Prostate gland (tissue), 2 donors: ENCODE measurements around the gene PDSS2. TPM values are rescaled to one million over a fixed set of nuclear protein-coding genes. Genes with fewer than 3 reads are reported as not detected.

ENCODE experiments used
- DNase-seq: peaks from one replicate; pipeline ENCODE4 v3.0.0-alpha.2; 2019; ENCODE audit warnings: low spot score
- H3K27ac ChIP-seq, 2 donors: fragments of 200-600 bp; sonication (generic); 2 replicates each; pipeline ENCODE4 v1.5.1; 2017 to 2019
- H3K27me3 ChIP-seq: fragments of 200-600 bp; sonication (generic); replicated peaks from 2 replicates; pipeline ENCODE4 v1.5.1; 2019; ENCODE audit not compliant: insufficient read depth
- H3K36me3 ChIP-seq, 2 donors: fragments of 200-600 bp; sonication (generic); 1 replicate in 1 of 2; 2 replicates in 1 of 2; pipeline versions ENCODE4 v1.5.1 to v1.8.1; 2017 to 2019
- H3K4me1 ChIP-seq: fragments of 200-600 bp; sonication (generic); replicated peaks from 2 replicates; pipeline ENCODE4 v1.5.1; 2019
- H3K4me3 ChIP-seq, 2 donors: fragments of 200-600 bp; sonication (generic); 2 replicates each; pipeline ENCODE4 v1.5.1; 2017 to 2019
- H3K9me3 ChIP-seq: fragments of 200-600 bp; sonication (generic); 2 replicates; pipeline ENCODE4 v1.5.1; 2017
- POLR2A ChIP-seq: fragments of 450-650 bp; IDR thresholded peaks from one replicate; pipeline ENCODE4 v1.6.1; 2016; ENCODE audit warnings: antibody characterized with exemption, mild to moderate bottlenecking
- POLR2AphosphoS5 ChIP-seq: sonication (generic); formaldehyde crosslinking; IDR thresholded peaks from one replicate; pipeline ENCODE4 v1.6.1; 2017; ENCODE audit warnings: antibody characterized with exemption
- WGBS: methylation state at CpG from one replicate; pipeline ENCODE4 v1.1.5; 2018; 5-methylcytosine and 5-hydroxymethylcytosine counted together
- intact Hi-C: fragments of 100-400 bp; cut with DNase I; formaldehyde crosslinking; loops from one replicate; pipeline ENCODE4 v1.14.2; 2022
- total RNA-seq, 2 donors: library from RNA; depleted of rRNA; stranded (reverse); fragments of >200 nt; gene quantifications; one replicate each; pipeline ENCODE4 v1.1.0, GENCODE V29; 2016
- TF ChIP-seq, protein P1 (sequence below), 4 experiments: fragments of 200-600 bp in 2 of 4; fragments of 450-650 bp in 2 of 4; sonication (generic) in 2 of 4; IDR thresholded peaks; 1 replicate in 3 of 4; 2 replicates in 1 of 4; pipeline ENCODE4 v1.5.1; 2016 to 2019; ENCODE audit warnings: antibody characterized with exemption in 4 of 4, mild to moderate bottlenecking in 2 of 4, moderate library complexity in 2 of 4

Gene PDSS2
- total RNA-seq, 2 donors from 2014 or later: 12.7 to 35.3 TPM

DNA sequence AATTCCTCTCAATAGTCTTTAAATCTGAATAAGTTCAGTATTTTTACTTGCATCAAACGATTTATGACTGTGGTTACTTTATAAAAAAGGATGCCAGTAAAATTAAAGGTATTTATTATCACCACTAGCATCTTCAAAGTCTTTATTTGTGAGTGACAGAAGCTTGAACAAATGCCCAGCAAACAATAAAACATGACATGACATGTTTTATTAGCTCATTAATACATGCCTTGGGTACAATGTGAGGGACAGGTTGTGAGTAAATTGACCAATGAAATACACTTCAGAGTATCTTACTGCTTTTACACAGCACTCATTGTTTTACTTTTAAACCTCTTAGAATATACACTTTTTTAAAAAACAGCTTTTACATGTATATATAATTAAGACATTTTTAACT lies 230.6 kb downstream of the PDSS2 start:
- H3K4me1 ChIP-seq: peaks cover 12% of the 10 kb centered on the region
- no peaks in the 10 kb centered on the region for H3K9me3 ChIP-seq
- 16% methylated on average over 1 of the region's 1 CpG for WGBS
- H3K4me3 ChIP-seq: no peak overlapping the region
- intact Hi-C loops: no loop called here
- peak; percentile 66 for DNase-seq
- peak; percentile 96 for TF ChIP-seq POLR2AphosphoS5
- TF ChIP-seq, protein P1, sequence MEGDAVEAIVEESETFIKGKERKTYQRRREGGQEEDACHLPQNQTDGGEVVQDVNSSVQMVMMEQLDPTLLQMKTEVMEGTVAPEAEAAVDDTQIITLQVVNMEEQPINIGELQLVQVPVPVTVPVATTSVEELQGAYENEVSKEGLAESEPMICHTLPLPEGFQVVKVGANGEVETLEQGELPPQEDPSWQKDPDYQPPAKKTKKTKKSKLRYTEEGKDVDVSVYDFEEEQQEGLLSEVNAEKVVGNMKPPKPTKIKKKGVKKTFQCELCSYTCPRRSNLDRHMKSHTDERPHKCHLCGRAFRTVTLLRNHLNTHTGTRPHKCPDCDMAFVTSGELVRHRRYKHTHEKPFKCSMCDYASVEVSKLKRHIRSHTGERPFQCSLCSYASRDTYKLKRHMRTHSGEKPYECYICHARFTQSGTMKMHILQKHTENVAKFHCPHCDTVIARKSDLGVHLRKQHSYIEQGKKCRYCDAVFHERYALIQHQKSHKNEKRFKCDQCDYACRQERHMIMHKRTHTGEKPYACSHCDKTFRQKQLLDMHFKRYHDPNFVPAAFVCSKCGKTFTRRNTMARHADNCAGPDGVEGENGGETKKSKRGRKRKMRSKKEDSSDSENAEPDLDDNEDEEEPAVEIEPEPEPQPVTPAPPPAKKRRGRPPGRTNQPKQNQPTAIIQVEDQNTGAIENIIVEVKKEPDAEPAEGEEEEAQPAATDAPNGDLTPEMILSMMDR (IDR thresholded peaks at IDR 0.05): no peak
- no peak for TF ChIP-seq POLR2A
- H3K27me3 ChIP-seq: no peaks in the 10 kb centered on the region
- peak overlapping the region; percentile 25 to 51 for H3K27ac ChIP-seq
- no peaks in the 10 kb centered on the region for H3K36me3 ChIP-seq

DNA sequence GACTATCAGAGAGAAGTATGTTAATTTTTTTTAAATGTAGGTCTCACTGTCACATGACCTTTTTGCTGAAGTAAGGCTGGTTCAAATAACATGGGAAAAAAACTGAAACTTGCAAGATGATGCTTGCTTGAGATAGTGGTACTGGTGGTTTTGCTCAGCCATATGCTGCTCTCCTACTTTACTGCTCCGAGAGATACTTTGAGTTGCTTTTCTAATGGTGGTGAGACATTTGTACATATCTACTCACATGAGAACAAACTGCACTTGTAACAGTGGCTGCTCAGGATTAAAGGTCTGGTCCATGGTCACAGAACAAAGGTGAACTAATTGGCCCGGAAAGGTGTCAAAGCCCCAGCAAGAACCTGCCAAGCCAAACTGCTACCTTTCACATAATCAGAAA lies 237.8 kb downstream of the PDSS2 start:
- no peak for TF ChIP-seq POLR2A
- TF ChIP-seq, protein P1 (IDR thresholded peaks at IDR 0.05): no peak
- no peak for TF ChIP-seq POLR2AphosphoS5
- Histone ChIP-seq H3K4me1 (no peaks in the 10 kb centered on the region), H3K4me3 (no peak overlapping the region), H3K27me3 (no peaks in the 10 kb centered on the region), H3K9me3 (no peaks in the 10 kb centered on the region), H3K36me3 (no peaks in the 10 kb centered on the region), H3K27ac (no peak overlapping the region)
- 98% methylated on average over 2 of the region's 2 CpGs for WGBS
- no peak for DNase-seq
- intact Hi-C loops: no loop called here

DNA sequence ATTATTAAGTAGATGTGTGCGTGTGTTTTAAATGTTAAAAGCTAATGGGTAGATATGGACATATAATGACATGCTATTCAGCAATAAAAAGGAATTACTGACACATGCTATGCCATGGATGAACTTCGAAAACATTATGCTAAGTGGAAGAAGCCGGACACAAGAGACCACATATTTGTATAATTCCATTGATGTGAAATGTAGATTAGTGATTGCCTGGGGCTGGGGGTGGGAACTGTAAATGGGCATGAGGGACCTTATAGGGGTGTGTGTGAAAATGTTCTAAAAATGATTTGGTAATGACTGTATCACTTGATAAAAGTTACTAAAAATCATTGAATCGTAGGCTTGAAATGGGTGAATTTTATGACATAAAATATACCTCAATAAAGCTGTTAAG lies 239.5 kb downstream of the PDSS2 start:
- peaks cover 4% of the 10 kb centered on the region for H3K4me1 ChIP-seq
- H3K36me3 ChIP-seq: no peaks in the 10 kb centered on the region
- intact Hi-C loops: no loop called here
- no peaks in the 10 kb centered on the region for H3K9me3 ChIP-seq
- H3K27ac ChIP-seq: no peak overlapping the region
- TF ChIP-seq, protein P1 (IDR thresholded peaks at IDR 0.05): no peak
- TF ChIP-seq POLR2A (no peak), POLR2AphosphoS5 (no peak)
- no peak for DNase-seq
- WGBS: 98% methylated on average over 4 of the region's 4 CpGs
- no peaks in the 10 kb centered on the region for H3K27me3 ChIP-seq
- no peak overlapping the region for H3K4me3 ChIP-seq

DNA sequence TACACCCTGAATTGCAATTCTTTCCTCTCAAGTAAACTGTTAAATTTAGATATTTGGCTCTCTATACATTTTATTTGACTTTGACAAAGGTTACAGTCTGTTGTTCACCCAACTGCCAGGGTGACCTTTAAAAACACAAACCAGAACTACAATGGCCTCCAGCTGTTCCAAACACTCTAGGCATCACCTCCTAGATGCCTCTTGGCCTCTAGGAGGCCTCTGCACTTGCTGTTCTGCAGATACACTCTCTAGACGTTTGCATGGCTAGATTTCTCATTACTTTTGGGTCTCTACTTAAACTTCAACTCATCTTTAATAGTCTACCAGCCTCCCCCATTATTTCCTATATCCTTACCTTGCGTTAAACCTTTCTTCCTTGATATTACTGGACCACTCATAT lies 241.2 kb downstream of the PDSS2 start:
- TF ChIP-seq POLR2AphosphoS5 (no peak), POLR2A (no peak)
- TF ChIP-seq, protein P1 (IDR thresholded peaks at IDR 0.05): no peak
- WGBS: 50% methylated on average over 2 of the region's 2 CpGs
- intact Hi-C loops: no loop called here

DNA sequence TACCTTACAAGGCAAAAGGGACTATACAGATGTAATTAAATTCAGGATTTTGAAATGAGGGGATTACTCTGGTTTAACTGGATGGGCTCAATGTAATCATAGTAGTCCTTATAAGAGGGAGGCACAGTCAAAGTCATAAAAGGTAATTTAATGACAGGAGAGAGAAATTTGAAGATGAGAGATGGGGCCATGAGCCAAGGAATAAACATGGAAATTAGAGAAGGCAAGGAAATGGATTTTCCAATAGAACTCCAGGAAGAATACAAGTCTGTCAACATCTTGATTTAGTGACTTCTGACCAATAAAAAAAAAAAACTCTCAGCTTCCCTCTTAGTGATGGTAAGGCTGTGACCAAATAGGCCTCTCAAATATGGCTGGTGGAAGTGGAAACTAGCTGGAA lies 242.1 kb downstream of the PDSS2 start:
- Histone ChIP-seq H3K27ac (peak overlapping the region; percentile 69 to 78), H3K4me3 (no peak overlapping the region), H3K27me3 (no peaks in the 10 kb centered on the region), H3K9me3 (no peaks in the 10 kb centered on the region), H3K36me3 (no peaks in the 10 kb centered on the region), H3K4me1 (peaks cover 6% of the 10 kb centered on the region)
- TF ChIP-seq POLR2AphosphoS5 (peak; percentile 29), POLR2A (no peak)
- TF ChIP-seq, protein P1 (IDR thresholded peaks at IDR 0.05): no peak
- intact Hi-C loops: no loop called here
- DNase-seq: no peak

More for the DNA sequence above, 241.2 kb downstream of the PDSS2 start:
- Histone ChIP-seq H3K4me3 (no peak overlapping the region), H3K27ac (peak overlapping the region; percentile 69 to 78), H3K36me3 (no peaks in the 10 kb centered on the region), H3K9me3 (no peaks in the 10 kb centered on the region), H3K27me3 (no peaks in the 10 kb centered on the region), H3K4me1 (peaks cover 6% of the 10 kb centered on the region)
- no peak for DNase-seq
